IPS DF 4.7 (cell line): ENCODE data around the gene BRF1.
"Not testable (repeated sequence)": the region's sequence is repeated elsewhere in the genome, so short reads cannot be mapped to it uniquely, and the experiment has no call there.

Experiments used
- DNase-seq: peaks from one replicate; pipeline ENCODE4 v3.0.0-alpha.2; 2013; ENCODE audit warnings: low spot score; ENCODE audit errors: extremely low read depth

BRF1 gene, protein sequence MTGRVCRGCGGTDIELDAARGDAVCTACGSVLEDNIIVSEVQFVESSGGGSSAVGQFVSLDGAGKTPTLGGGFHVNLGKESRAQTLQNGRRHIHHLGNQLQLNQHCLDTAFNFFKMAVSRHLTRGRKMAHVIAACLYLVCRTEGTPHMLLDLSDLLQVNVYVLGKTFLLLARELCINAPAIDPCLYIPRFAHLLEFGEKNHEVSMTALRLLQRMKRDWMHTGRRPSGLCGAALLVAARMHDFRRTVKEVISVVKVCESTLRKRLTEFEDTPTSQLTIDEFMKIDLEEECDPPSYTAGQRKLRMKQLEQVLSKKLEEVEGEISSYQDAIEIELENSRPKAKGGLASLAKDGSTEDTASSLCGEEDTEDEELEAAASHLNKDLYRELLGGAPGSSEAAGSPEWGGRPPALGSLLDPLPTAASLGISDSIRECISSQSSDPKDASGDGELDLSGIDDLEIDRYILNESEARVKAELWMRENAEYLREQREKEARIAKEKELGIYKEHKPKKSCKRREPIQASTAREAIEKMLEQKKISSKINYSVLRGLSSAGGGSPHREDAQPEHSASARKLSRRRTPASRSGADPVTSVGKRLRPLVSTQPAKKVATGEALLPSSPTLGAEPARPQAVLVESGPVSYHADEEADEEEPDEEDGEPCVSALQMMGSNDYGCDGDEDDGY

DNA sequence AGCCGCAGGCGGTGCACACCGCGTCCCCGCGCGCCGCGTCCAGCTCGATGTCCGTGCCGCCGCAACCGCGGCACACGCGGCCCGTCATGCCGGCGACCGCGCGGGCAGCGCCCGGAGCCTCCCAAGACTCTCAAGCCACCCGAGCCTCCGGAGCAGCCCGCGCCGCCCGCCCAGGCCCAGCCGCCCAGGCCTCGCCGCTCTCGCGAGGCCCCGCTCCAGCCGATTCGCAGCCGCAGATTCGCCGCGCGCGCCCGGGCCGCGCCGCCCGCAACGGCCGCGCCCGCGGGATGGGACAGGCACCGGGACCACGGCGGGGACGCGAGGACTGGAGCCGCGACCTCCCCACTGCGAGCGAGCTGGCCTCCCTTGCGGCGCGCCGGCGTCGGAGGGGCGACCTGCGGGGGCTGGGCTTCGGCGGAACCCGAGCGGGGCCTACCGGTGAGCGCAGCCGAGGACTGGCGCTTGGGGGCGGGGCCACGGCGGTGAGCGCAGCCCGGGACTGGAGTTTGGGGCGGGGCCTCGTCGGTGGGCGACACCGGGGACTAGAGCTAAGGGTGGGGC, at the start of gene BRF1:
Gene BRF1, minus strand, starts transcription at position 460 of the 561 bp plus-strand sequence. Its CDS starts 372 bp downstream, at position 88.
- peak; percentile 33 for DNase-seq

DNA sequence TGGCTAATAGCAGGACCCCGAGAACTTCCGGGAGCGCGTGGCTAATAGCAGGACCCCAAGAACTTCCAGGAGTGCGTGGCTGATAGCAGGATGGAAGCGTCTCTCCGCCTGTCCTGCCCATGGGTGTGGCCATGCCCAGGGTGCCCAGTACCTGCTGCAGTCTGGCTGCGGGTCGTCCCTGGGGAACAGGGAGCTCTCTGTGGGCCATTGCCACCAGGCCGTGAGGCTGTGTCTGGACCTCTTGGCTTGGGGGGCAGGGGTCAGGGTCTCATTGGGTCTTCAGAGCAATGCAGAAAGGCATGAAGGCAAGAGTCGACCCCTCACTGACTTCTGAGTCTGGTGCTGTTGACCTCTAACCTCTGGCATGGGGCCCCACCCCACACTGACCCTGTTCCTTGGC, 49.2 kb upstream of the BRF1 start:
- DNase-seq = no peak

GRCh38 chr14:105348945-105349699, 48.3 kb upstream of the BRF1 start:
- DNase-seq = no peak

DNA sequence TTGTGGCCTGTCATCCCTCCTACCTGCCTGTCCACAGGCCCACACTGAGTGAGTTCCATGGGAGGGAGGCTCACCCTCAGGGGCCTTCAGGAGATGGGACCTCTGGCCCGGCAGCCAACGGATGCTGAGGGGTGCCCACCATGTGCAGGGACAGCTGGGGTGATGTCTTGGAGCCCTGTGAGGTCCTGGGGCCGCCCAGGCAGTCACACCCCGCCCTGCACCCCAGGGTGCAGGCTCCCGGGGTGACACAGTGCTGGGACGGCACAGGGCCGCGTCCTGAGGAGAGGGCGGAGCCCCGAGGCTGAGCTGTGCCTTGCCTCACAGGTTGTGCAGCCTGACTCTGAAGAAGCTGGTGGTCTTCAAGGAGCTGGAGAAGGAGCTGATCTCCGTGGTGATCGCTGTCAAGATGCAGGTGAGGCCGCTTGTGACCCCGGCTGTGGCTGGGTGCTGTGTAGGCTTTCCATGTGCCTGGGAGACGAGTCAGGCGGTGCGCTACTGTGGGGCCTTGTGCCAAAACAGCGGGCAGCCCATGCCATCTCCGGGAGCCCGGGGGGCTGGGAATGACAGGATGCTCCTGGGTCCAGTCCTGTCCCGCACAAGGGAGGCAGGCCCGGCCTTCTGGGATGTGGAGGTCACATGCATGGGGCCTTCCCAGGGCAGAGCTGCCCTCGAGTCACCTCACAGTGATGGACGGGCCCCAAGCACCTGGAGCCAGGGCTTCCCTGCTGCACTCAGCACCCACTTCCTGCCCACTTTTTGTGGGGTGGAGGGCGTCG, 47.6 kb upstream of the BRF1 start:
- no peak for DNase-seq

- no peak for DNase-seq
Observed at GRCh38 chr14:105347587-105347968, 46.8 kb upstream of the BRF1 start.

- no peak for DNase-seq
Observed at GRCh38 chr14:105346876-105347586, 46.2 kb upstream of the BRF1 start.

- DNase-seq = no peak
Observed at GRCh38 chr14:105346200-105346533, 45.4 kb upstream of the BRF1 start.

DNA sequence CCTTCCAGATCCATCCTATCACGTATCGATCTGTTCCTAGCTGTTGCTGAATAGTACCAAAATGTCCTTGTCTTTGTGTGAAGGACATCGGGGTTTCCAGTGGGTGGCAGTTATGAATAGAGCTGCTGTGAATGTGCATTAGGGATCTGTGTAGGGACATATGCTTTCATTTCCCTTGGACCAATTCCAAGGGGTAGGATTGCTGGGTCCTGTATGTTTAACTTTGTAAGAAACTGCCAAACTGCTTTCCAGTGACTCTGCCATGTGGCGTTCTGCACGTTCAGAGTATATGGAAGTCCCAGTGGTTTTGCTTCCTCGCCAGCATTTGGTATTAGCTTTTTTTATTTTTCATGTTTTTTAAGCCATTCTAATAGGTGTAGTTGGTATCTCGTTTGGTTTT, 42.4 kb upstream of the BRF1 start:
- DNase-seq = no peak

DNA sequence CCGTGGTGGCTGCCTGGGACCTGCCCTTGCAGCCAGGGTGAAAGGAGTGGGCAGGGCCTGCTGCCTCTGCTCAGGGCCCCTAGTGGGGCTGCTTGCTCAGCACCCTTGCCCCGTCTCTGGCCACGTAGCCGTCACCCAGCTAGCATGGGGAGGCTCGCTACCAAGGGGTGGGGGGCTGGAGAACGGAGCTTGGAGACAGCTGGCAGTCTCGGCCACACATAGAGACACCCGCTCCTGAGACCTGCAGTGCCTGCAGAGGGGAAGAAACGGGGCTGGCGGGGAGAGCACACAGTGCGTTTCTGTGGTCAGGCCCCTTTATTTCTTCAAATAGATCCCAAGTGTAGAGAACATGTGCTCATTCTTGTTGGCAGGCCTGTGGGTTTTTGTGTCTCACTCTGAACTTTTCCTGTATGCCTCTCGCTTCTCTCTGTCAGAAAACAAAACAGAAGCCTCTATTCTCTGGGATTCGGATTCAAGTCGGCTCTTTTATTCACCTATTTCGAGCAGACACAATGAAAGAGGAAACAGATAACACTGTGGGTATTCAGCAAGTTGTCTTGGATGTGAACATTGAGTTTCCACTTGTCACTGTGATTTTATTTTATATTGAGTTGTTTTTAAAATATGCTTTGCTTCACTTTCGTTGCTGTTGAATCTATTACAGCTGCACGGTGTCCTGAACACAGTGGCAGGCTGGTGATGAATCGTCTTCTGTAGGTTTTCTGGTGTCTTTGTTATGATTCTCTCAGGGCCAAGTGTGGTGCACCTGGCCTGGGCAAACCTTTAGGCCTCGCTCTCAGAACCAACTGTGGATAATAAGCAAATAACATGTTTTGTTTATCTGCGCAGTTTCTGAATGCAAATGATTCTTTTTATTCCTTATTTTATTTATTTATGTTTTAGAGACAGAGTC, 40.3 kb upstream of the BRF1 start:
- no peak for DNase-seq

DNA sequence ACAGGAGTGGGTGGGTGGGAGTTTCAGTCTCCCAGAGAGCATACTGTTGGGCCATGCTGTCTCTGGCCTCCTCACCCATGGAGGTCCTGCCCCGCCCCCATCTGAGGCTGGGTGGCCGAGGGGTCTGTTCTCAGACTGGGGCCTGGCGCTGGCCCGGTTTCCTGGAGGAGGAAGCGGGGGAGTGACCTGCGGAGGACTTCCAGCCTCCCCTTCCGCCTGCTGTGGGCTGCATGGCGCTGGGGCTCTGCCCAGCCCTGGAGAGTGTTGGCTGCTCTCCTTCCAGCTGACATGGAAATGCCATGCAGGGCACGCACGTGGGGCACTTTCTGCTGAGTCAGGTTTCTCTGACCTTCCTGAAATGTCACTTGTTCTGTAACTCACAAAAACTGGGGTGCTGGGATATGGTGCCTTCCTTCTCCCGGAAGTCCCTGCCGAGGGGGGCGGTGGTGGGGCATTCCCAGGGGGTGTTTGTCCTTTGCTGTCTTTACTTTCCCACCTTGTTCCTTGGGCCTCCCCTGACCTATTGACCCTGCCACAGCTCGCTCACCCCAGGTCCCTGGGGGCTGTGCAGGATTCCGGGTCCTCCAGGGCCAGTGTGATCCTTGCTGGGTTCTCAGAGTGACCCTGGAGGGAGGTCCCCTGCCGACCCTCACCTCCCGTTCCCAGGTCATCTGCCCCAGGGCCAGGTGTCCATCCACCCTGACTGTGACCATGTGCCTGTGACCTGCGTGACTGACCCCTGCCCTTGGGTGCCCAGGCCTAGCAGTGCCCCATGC, 37.4 kb upstream of the BRF1 start:
- no peak for DNase-seq

GRCh38 chr14:105337433-105337832, 36.6 kb upstream of the BRF1 start:
- DNase-seq = no peak

GRCh38 chr14:105336477-105337287, 35.9 kb upstream of the BRF1 start:
- no peak for DNase-seq

DNA sequence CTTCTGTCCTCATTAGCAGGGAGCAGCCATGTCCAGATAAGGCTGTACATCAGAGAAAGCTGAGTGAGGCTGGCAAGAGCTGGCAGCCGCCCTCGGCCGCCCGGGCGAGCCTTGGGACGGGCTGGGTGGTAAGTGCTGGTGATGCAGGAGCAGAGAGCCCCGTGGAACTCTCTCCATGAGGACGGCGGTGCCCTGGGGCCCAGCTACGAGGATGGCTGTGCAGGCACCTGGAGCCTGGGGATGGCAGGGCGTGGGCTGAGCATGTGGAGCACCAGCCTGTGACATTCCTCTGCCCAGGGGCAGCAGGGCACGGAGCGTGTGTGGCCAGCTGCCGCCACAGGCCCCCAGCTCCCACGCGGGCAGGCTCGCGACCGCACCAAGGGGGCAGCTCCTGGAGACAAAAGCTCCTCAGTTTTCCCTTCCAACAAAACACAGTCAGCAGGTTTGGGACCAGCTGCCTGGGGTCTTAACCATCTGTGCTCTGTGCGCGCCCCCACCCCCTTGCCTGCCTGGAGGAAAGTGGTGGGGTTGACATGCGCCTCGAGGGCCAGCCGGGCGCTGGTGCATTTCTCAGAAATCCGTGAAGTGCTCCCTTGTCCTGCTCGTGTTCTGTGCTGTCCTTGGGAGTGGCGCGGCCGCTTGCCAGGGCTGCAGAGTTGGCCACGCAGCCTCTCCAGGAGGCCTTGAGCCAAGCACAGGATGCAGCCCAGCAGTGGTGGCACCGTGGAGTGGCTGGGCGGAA, 35.1 kb upstream of the BRF1 start:
- no peak for DNase-seq

DNA sequence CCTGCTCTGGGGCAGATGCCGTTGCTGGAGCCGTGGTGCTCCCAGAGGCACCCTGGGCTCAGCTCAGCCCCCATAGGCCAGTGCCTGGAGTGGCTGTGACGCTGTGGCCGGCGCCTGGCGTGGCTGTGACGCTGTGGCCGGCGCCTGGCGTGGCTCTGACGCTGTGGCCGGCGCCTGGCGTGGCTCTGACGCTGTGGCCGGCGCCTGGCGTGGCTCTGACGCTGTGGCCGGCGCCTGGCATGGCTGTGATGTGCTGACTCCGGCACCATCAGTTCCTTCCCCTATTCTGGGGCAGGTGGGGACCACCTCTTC, 34.4 kb upstream of the BRF1 start:
- DNase-seq = not testable (repeated sequence)

DNA sequence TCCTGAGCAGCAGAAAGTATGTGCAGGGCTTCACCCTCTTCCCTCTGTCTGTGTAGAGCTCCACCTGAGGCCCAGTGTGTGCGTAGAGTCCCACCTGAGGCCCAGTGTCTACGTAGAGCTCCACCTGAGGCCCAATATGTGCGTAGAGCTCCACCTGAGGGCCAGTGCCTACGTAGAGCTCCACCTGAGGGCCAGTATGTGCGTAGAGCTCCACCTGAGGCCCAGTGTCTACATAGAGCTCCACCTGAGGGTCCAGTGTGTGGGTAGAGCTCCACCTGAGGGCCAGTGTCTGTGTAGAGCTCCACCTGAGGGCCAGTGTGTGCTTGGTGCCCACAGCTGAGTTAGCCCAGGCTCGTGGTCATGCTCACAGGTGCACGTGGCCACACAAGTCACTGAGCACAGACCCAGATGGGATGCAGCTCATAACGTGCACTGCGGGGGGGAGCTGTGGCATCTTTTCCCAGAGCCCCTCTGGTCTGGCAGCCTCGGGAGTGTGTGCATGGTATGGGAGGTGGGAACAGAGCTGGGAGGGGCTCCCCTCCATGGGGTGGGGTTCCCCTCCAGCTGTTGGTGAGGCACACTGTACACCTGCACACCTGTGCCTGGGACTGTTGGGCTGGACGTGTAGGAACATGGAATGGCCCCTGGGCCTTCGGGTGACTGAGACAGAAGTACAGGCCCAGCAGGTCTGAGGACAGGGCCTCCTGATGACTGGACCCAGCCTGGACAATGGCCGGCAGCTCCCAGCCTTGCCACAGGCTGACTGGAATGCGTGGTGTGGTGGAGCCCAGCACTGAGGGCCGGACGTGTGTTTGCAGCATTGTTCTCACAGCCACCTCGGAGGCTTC, 33.8 kb upstream of the BRF1 start:
- DNase-seq = no peak

DNA sequence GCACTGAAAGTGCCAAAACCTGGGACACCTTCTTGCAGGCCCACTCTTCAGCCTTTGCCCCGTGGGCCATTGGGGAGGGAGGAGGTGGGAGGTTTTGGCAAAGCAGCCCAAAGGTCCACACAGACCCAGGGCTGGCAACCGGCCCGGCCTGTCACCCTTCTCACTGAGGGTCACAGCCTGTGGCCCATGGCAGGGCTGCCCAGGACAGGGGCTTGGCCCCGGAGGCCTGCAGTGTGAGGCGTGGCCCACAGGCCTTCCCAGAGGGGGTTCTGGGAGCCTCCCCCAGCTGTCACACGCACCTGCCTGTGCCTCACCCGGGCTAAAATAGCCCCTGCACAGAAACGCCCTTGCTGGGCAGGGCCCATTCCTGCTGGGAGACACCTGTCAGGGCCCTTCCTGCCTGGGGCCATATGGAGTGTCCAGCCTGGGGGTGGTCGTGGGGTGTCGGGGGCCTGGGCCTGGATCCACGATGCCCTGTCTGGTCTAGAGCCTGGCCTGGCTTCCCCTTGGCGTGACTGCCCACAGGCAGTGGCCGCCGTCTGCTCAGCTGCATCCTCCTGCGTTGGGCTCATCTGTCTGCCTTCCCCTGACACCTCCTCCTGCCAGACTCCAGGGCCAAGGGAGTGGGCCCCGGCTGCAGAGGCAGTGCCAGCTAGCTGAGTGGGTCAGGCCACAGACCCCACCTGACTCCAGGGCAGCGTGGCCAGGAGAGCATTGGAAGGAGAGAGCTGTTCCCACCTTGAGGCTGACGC, 33.0 kb upstream of the BRF1 start:
- no peak for DNase-seq
